ENCODE measurements around the gene NUMBL. TPM values are rescaled to one million over a fixed set of nuclear protein-coding genes. Genes with fewer than 3 reads are reported as not detected.

The NUMBL gene
- total RNA-seq, 1 experiment from 2014 or later = 38.4 TPM

DNA sequence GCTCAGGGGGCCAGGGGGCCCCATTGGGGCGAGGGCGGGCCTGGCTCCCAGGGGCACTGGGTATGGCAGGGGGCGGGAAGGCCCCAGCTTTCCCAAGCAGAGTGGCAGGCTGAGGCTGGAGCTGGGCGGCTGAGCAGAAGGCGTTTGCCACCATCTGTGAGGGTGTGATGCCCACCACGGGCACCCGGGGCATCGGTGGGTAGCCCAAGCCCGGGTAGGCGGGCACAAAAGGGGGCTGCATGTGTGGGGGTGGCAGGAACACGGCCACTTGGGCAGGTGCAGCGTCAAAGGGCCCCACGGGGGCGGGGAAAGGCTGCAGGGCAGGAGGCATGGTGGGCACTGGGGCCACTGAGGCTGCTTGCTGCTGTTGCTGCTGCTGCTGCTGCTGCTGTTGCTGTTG, 22.8 kb downstream of the NUMBL start:
- CTCF ChIA-PET = no interaction called here

DNA sequence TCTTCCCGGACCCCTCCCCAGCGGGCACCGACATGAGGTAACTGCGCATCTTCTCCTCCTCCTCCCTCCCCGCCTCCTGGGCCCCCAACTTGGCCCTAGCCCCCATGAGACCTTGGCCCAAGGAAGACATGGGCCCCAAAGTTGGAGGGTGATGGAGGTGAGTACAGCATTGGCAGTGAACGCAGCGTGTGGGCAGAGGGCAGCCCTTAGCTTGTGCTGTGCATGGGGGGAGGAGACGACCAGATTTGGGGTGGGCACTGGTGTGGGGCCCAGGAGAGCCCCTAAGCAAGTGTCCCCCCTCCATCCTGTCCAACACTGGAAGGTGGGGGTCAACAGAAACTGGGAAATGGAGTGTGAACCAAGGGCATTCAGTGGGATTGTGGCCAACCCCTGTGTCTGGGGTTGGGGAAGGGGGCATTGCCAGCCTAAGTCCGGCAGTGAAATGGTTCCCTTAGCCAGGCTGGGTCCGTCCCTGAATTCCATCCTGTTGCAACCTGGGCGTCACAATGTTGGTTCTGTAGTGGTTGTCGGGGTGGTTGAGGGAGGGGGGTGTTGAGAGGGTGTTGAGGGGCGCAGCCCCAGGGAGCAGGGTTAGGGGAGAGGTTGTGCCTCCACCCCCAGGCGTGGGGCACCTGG, 23.5 kb downstream of the NUMBL start:
- H3K4me1 ChIP-seq (ENCODE audit: insufficient read depth, low read length, poor library complexity, severe bottlenecking) = peaks cover 3% of the 10 kb centered on the region
- ChIA-PET POLR2A (ENCODE audit: low non-redundant PET) (no interaction called here), CTCF (no interaction called here)
- peaks cover 29% of the 10 kb centered on the region for H3K36me3 ChIP-seq (ENCODE audit: insufficient read depth, low read length, poor library complexity, severe bottlenecking)
- no peak overlapping the region for H3K27ac ChIP-seq (ENCODE audit: low read depth, low read length, poor library complexity, severe bottlenecking)
- no peak for DNase-seq (ENCODE audit: low spot score)
- TF ChIP-seq, protein P1, sequence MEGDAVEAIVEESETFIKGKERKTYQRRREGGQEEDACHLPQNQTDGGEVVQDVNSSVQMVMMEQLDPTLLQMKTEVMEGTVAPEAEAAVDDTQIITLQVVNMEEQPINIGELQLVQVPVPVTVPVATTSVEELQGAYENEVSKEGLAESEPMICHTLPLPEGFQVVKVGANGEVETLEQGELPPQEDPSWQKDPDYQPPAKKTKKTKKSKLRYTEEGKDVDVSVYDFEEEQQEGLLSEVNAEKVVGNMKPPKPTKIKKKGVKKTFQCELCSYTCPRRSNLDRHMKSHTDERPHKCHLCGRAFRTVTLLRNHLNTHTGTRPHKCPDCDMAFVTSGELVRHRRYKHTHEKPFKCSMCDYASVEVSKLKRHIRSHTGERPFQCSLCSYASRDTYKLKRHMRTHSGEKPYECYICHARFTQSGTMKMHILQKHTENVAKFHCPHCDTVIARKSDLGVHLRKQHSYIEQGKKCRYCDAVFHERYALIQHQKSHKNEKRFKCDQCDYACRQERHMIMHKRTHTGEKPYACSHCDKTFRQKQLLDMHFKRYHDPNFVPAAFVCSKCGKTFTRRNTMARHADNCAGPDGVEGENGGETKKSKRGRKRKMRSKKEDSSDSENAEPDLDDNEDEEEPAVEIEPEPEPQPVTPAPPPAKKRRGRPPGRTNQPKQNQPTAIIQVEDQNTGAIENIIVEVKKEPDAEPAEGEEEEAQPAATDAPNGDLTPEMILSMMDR (conservative IDR thresholded peaks at IDR 0.05; ENCODE audit: low read depth, low read length) = no peak
- TF ChIP-seq EZH2 (IDR thresholded peaks at IDR 0.05; ENCODE audit: borderline replicate concordance, low read depth, low read length, poor library complexity, severe bottlenecking) = no peak
- no TSS peak for BruUV-seq (replicated peaks)
- H3K9me3 ChIP-seq (ENCODE audit: low read depth, low read length, poor library complexity, severe bottlenecking) = no peaks in the 10 kb centered on the region
- intact Hi-C loops (cut with micrococcal nuclease; ENCODE audit: unreplicated experiment) = loop anchor here (10.0 kb wide), 1 partner anchor 308 kb away; no protein-coding TSS in a partner anchor
- H3K4me3 ChIP-seq (ENCODE audit: low read depth, low read length, poor library complexity, severe bottlenecking) = no peak overlapping the region
- H3K27me3 ChIP-seq (replicated peaks; ENCODE audit: insufficient read depth, low read depth, low read length, poor library complexity) = no peaks in the 10 kb centered on the region

More for the DNA sequence above, 22.8 kb downstream of the NUMBL start:
- Histone ChIP-seq H3K36me3 (ENCODE audit: insufficient read depth, low read length, poor library complexity, severe bottlenecking) (peaks cover 30% of the 10 kb centered on the region), H3K27ac (ENCODE audit: low read depth, low read length, poor library complexity, severe bottlenecking) (no peak overlapping the region), H3K4me3 (ENCODE audit: low read depth, low read length, poor library complexity, severe bottlenecking) (no peak overlapping the region), H3K4me1 (ENCODE audit: insufficient read depth, low read length, poor library complexity, severe bottlenecking) (peaks cover 3% of the 10 kb centered on the region), H3K9me3 (ENCODE audit: low read depth, low read length, poor library complexity, severe bottlenecking) (no peaks in the 10 kb centered on the region), H3K27me3 (replicated peaks; ENCODE audit: insufficient read depth, low read depth, low read length, poor library complexity) (no peaks in the 10 kb centered on the region)
- POLR2A ChIA-PET (ENCODE audit: low non-redundant PET) = no interaction called here
- no peak for DNase-seq (ENCODE audit: low spot score)
- TF ChIP-seq EZH2 (IDR thresholded peaks at IDR 0.05; ENCODE audit: borderline replicate concordance, low read depth, low read length, poor library complexity, severe bottlenecking) = no peak
- TF ChIP-seq, protein P1 (conservative IDR thresholded peaks at IDR 0.05; ENCODE audit: low read depth, low read length) = no peak
- intact Hi-C loops (cut with micrococcal nuclease; ENCODE audit: unreplicated experiment) = loop anchor here (10.0 kb wide), 1 partner anchor 307 kb away; no protein-coding TSS in a partner anchor
- no TSS peak for BruUV-seq (replicated peaks)

DNA sequence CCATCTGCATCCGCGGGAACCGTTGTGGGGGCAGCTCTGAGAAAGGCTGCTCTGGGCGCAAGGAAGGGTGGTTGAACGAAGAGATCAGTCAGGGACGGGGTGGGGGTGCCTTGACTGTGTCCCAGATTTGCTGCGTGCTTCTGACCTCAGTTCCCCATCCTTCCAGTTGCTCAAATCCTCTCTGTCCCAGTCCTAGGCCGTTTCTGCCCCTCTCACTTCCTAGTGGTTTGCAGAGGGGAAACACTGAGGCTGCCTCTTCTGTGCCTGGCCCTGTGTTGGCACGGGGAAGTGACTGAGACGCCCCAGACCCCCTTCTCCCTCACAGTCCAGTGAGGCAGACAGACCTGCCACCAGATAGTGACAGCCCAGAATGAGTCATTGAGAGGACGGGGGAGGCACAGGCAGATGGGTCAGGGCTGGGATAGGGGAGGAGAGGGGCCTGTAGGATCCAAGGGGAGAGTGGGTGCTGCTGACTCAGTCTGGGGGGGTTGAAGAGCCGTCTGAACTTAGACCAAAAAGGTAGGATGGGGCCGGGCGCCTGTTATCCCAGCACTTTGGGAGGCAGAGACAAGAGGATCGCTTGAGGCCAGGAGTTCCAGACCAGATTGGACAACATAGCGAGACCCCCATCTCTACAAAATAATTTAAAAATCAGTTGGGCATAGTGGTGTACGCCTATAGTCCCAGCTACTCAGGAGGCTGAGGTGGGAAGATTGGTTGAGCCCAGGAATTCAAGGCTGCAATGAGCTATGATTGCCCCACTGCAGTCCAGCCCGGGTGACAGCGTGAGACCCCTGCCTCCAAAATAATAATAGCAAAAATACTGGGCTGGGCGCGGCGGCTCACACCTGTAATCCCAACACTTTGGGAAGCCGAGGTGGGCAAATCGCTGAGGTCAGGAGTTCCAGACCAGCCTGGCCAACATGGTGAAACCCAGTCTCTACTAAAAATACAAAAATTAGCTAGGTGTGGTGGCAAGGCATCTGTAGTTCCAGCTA, 26.5 kb downstream of the NUMBL start:
- no peak for DNase-seq (ENCODE audit: low spot score)
- Histone ChIP-seq H3K27ac (ENCODE audit: low read depth, low read length, poor library complexity, severe bottlenecking) (peak overlapping the region; percentile 80), H3K4me1 (ENCODE audit: insufficient read depth, low read length, poor library complexity, severe bottlenecking) (peaks cover 3% of the 10 kb centered on the region), H3K27me3 (replicated peaks; ENCODE audit: insufficient read depth, low read depth, low read length, poor library complexity) (no peaks in the 10 kb centered on the region), H3K4me3 (ENCODE audit: low read depth, low read length, poor library complexity, severe bottlenecking) (peak overlapping the region; percentile 71), H3K9me3 (ENCODE audit: low read depth, low read length, poor library complexity, severe bottlenecking) (no peaks in the 10 kb centered on the region), H3K36me3 (ENCODE audit: insufficient read depth, low read length, poor library complexity, severe bottlenecking) (peaks cover 5% of the 10 kb centered on the region)
- no peak for TF ChIP-seq EZH2 (IDR thresholded peaks at IDR 0.05; ENCODE audit: borderline replicate concordance, low read depth, low read length, poor library complexity, severe bottlenecking)
- TF ChIP-seq, protein P1 (conservative IDR thresholded peaks at IDR 0.05; ENCODE audit: low read depth, low read length) = no peak
- intact Hi-C loops (cut with micrococcal nuclease; ENCODE audit: unreplicated experiment) = loop anchor here (1.0 to 10.0 kb wide), 3 partner anchors 155 to 481 kb away; no protein-coding TSS in a partner anchor
- BruUV-seq (replicated peaks) = no TSS peak
- ChIA-PET CTCF (interaction anchor here (0.7 to 1.2 kb wide), 8 partner anchors 27 to 645 kb away, joined by 3 to 18 read pairs (median 4); no protein-coding TSS in a partner anchor), POLR2A (ENCODE audit: low non-redundant PET) (no interaction called here)
